IPS-NIHi7 (cell line): Measurements from ENCODE around the gene GPC5.
"Not testable (repeated sequence)": the region's sequence is repeated elsewhere in the genome, so short reads cannot be mapped to it uniquely, and the experiment has no call there.

Experiments
- DNase-seq: peaks from one replicate; pipeline ENCODE4 v3.0.0; 2012; ENCODE audit warnings: mixed read lengths; ENCODE audit errors: extremely low spot score

Gene GPC5

GRCh38 chr13:92538164-92538563 lies 1139.7 kb downstream of the GPC5 start:
- DNase-seq = no peak

GRCh38 chr13:92539148-92539547 lies 1140.7 kb downstream of the GPC5 start:
- DNase-seq = not testable (repeated sequence)

GRCh38 chr13:92547266-92547665 lies 1148.8 kb downstream of the GPC5 start:
- no peak for DNase-seq

GRCh38 chr13:92549276-92549675 lies 1150.9 kb downstream of the GPC5 start:
- DNase-seq = no peak

- no peak for DNase-seq
Observed at GRCh38 chr13:92553470-92554114, 1155.2 kb downstream of the GPC5 start.

GRCh38 chr13:92560883-92561282 lies 1162.5 kb downstream of the GPC5 start:
- DNase-seq = no peak

GRCh38 chr13:92564942-92565341 lies 1166.5 kb downstream of the GPC5 start:
- DNase-seq = no peak

- no peak for DNase-seq
Observed at GRCh38 chr13:92566767-92567166, 1168.3 kb downstream of the GPC5 start.

GRCh38 chr13:92572190-92572589 lies 1173.8 kb downstream of the GPC5 start:
- DNase-seq = no peak

- peak; percentile 69 for DNase-seq
Observed at GRCh38 chr13:92573467-92574057, 1175.1 kb downstream of the GPC5 start.

GRCh38 chr13:92574499-92574898 lies 1176.1 kb downstream of the GPC5 start:
- no peak for DNase-seq

- DNase-seq = no peak
Observed at GRCh38 chr13:92575777-92576176, 1177.4 kb downstream of the GPC5 start.

- no peak for DNase-seq
Observed at GRCh38 chr13:92578358-92578757, 1179.9 kb downstream of the GPC5 start.

GRCh38 chr13:92589955-92590354 lies 1191.5 kb downstream of the GPC5 start:
- no peak for DNase-seq

GRCh38 chr13:92590503-92590908 lies 1192.1 kb downstream of the GPC5 start:
- DNase-seq = no peak

GRCh38 chr13:92591117-92591516 lies 1192.7 kb downstream of the GPC5 start:
- no peak for DNase-seq

GRCh38 chr13:92592757-92593156 lies 1194.3 kb downstream of the GPC5 start:
- DNase-seq = no peak

- no peak for DNase-seq
Observed at GRCh38 chr13:92602560-92602959, 1204.1 kb downstream of the GPC5 start.

GRCh38 chr13:92609376-92609775 lies 1211.0 kb downstream of the GPC5 start:
- DNase-seq = no peak

GRCh38 chr13:92612892-92613291 lies 1214.5 kb downstream of the GPC5 start:
- no peak for DNase-seq

GRCh38 chr13:92613921-92614320 lies 1215.5 kb downstream of the GPC5 start:
- DNase-seq = no peak

- no peak for DNase-seq
Observed at GRCh38 chr13:92621985-92622384, 1223.6 kb downstream of the GPC5 start.

- no peak for DNase-seq
Observed at GRCh38 chr13:92622905-92623304, 1224.5 kb downstream of the GPC5 start.

GRCh38 chr13:92626274-92626673 lies 1227.9 kb downstream of the GPC5 start:
- DNase-seq = no peak
